H1 (cell line): ENCODE results near the gene GLIPR1. TPM values are rescaled to one million over a fixed set of nuclear protein-coding genes. Genes with fewer than 3 reads are reported as not detected.

Experiments
- CTCF ChIA-PET: fragments of 300-600 bp; sonication (Branson Sonifier 250); formaldehyde crosslinking; loops from one replicate; lab custom pipeline; 2021; ENCODE audit not compliant: partially characterized antibody; lab: Charles Lee
- POLR2A ChIA-PET: fragments of 300-600 bp; sonication (Branson Sonifier 250); formaldehyde crosslinking; loops from one replicate; lab custom pipeline; 2021; ENCODE audit warnings: inconsistent platforms; ENCODE audit not compliant: partially characterized antibody; lab: Charles Lee
- DNase-seq, 2 experiments: peaks; one replicate each; pipeline versions ENCODE4 v3.0.0 to v3.0.0-alpha.2; 2010 to 2022; ENCODE audit warnings: low spot score in 2 of 2, low read depth in 1 of 2, mixed read lengths in 1 of 2
- FAIRE-seq: peaks from 2 replicates; lab custom pipeline; 2011; peaks lifted over from hg19 to GRCh38; lab: Jason Lieb, UNC
- H2AFZ ChIP-seq: 2 replicates; pipeline ENCODE4 v1.8.1; 2012; ENCODE audit warnings: low read length, inconsistent platforms
- H2AK5ac ChIP-seq: 2 replicates; pipeline ENCODE4 v1.6.1; 2013; ENCODE audit warnings: low read depth, low read length
- H2BK120ac ChIP-seq: replicated peaks from 2 replicates; pipeline ENCODE3; 2013; ENCODE audit warnings: low read depth, low read length, inconsistent platforms
- H2BK12ac ChIP-seq: 2 replicates; pipeline ENCODE4 v1.6.1; 2013; ENCODE audit warnings: low read depth, low read length
- H2BK15ac ChIP-seq: 2 replicates; pipeline ENCODE4 v1.6.1; 2013; ENCODE audit warnings: low read length
- H2BK20ac ChIP-seq: 2 replicates; pipeline ENCODE4 v1.6.1; 2013; ENCODE audit warnings: low read length
- H2BK5ac ChIP-seq: 2 replicates; pipeline ENCODE4 v1.6.1; 2013; ENCODE audit warnings: low read depth, low read length
- H3K14ac ChIP-seq: 2 replicates; pipeline ENCODE4 v1.6.1; 2013; ENCODE audit warnings: inconsistent platforms; ENCODE audit not compliant: insufficient read length
- H3K18ac ChIP-seq: 2 replicates; pipeline ENCODE4 v1.6.1; 2013; ENCODE audit warnings: low read length; ENCODE audit errors: extremely low read depth
- H3K23ac ChIP-seq: 2 replicates; pipeline ENCODE4 v1.6.1; 2013; ENCODE audit warnings: inconsistent platforms; ENCODE audit not compliant: insufficient read length
- H3K23me2 ChIP-seq: 2 replicates; pipeline ENCODE4 v1.6.1; 2013; ENCODE audit warnings: low read depth, low read length
- H3K27ac ChIP-seq: 2 replicates; pipeline ENCODE4 v1.6.1; 2011; ENCODE audit warnings: low read depth, low read length, inconsistent platforms
- H3K27me3 ChIP-seq, 4 experiments: replicated peaks in 1 of 4; 1 replicate in 1 of 4; 2 replicates in 3 of 4; pipeline versions ENCODE4 v1.6.1 to v1.8.1; 2011 to 2013; ENCODE audit warnings: low read length in 3 of 4, mild to moderate bottlenecking in 3 of 4, inconsistent platforms in 2 of 4, mixed read lengths in 2 of 4, moderate library complexity in 1 of 4; ENCODE audit not compliant: control insufficient read depth in 3 of 4, insufficient read depth in 3 of 4; ENCODE audit errors: extremely low read depth in 1 of 4
- H3K36me3 ChIP-seq, 4 experiments: 2 replicates each; pipeline versions ENCODE4 v1.6.1 to v1.8.1; 2011 to 2013; ENCODE audit warnings: mild to moderate bottlenecking in 4 of 4, low read length in 3 of 4, moderate library complexity in 2 of 4, control low read depth in 1 of 4, inconsistent platforms in 1 of 4; ENCODE audit not compliant: insufficient read depth in 4 of 4, control insufficient read depth in 2 of 4
- H3K4ac ChIP-seq: replicated peaks from 2 replicates; pipeline ENCODE3; 2013; ENCODE audit warnings: low read length, low read depth, mixed read lengths, inconsistent platforms; ENCODE audit not compliant: insufficient read length
- H3K4me1 ChIP-seq, 4 experiments: replicated peaks in 1 of 4; 1 replicate in 1 of 4; 2 replicates in 3 of 4; pipeline versions ENCODE4 v1.6.1 to v1.8.1; 2011 to 2013; ENCODE audit warnings: low read length in 3 of 4, inconsistent platforms in 2 of 4, mixed read lengths in 1 of 4; ENCODE audit not compliant: insufficient read depth in 4 of 4, control insufficient read depth in 3 of 4
- H3K4me2 ChIP-seq, 2 experiments: 2 replicates each; pipeline versions ENCODE4 v1.6.1 to v1.8.1; 2011 to 2013; ENCODE audit warnings: low read depth in 2 of 2, low read length in 2 of 2, control low read depth in 1 of 2, inconsistent platforms in 1 of 2, mild to moderate bottlenecking in 1 of 2; ENCODE audit not compliant: insufficient read depth in 1 of 2
- H3K4me3 ChIP-seq, 4 experiments: fragments of 200-600, 300-600 bp in 1 of 4; sonication (generic), shearing (Covaris generic), sonication (Bioruptor Twin) in 1 of 4; 2 replicates each; pipeline versions ENCODE4 v1.5.1 to v1.8.1; 2011 to 2016; ENCODE audit warnings: low read length in 4 of 4, low read depth in 3 of 4, control low read depth in 2 of 4, inconsistent platforms in 2 of 4, mild to moderate bottlenecking in 2 of 4, mixed read lengths in 1 of 4, moderate library complexity in 1 of 4; ENCODE audit not compliant: insufficient read depth in 2 of 4; ENCODE audit errors: extremely low read depth in 1 of 4
- H3K56ac ChIP-seq: replicated peaks from 2 replicates; pipeline ENCODE3; 2013; ENCODE audit warnings: low read depth, mild to moderate bottlenecking, mixed read lengths, low read length, inconsistent platforms; ENCODE audit not compliant: insufficient read length
- H3K79me1 ChIP-seq: 2 replicates; pipeline ENCODE4 v1.6.1; 2013; ENCODE audit warnings: low read depth, low read length, control low read depth
- H3K79me2 ChIP-seq, 2 experiments: 2 replicates each; pipeline versions ENCODE4 v1.6.1 to v1.8.1; 2012 to 2013; ENCODE audit warnings: low read length in 2 of 2, mild to moderate bottlenecking in 2 of 2, inconsistent platforms in 1 of 2; ENCODE audit not compliant: insufficient read depth in 2 of 2, control insufficient read depth in 1 of 2
- H3K9ac ChIP-seq, 4 experiments: replicated peaks in 1 of 4; 1 replicate in 1 of 4; 2 replicates in 3 of 4; pipeline versions ENCODE4 v1.6.1 to v1.8.1; 2011 to 2013; ENCODE audit warnings: low read depth in 3 of 4, low read length in 3 of 4, control low read depth in 2 of 4, mild to moderate bottlenecking in 2 of 4, moderate library complexity in 2 of 4, inconsistent platforms in 1 of 4; ENCODE audit errors: extremely low read depth in 1 of 4
- H3K9me3 ChIP-seq, 2 experiments: 2 replicates each; pipeline versions ENCODE4 v1.6.1 to v1.8.1; 2012 to 2013; ENCODE audit warnings: mild to moderate bottlenecking in 2 of 2, moderate library complexity in 2 of 2, control low read depth in 1 of 2, inconsistent platforms in 1 of 2, low read depth in 1 of 2, low read length in 1 of 2, mixed read lengths in 1 of 2; ENCODE audit not compliant: insufficient read depth in 2 of 2
- H4K20me1 ChIP-seq, 2 experiments: replicated peaks in 1 of 2; 2 replicates each; pipeline versions ENCODE3 to v1.8.1; 2011 to 2013; ENCODE audit warnings: inconsistent platforms in 2 of 2, low read length in 2 of 2, mild to moderate bottlenecking in 1 of 2; ENCODE audit not compliant: insufficient read depth in 2 of 2, control insufficient read depth in 1 of 2
- H4K5ac ChIP-seq: 2 replicates; pipeline ENCODE4 v1.6.1; 2013; ENCODE audit warnings: low read length, low read depth, mixed read lengths, inconsistent platforms; ENCODE audit not compliant: insufficient read length
- H4K8ac ChIP-seq: 2 replicates; pipeline ENCODE4 v1.8.0; 2013; ENCODE audit warnings: mild to moderate bottlenecking, moderate library complexity, low read length, inconsistent platforms; ENCODE audit not compliant: insufficient read depth; ENCODE audit errors: extremely low read depth
- H4K91ac ChIP-seq: replicated peaks from 2 replicates; pipeline ENCODE3; 2013; ENCODE audit warnings: low read length, mixed read lengths, inconsistent platforms; ENCODE audit not compliant: insufficient read length
- GABPA ChIP-seq: IDR thresholded peaks from 2 replicates; pipeline ENCODE4 v1.6.1; 2011; ENCODE audit warnings: mild to moderate bottlenecking, low read length, moderate library complexity, borderline replicate concordance; ENCODE audit not compliant: insufficient read depth
- GTF2F1 ChIP-seq: IDR thresholded peaks from 2 replicates; pipeline ENCODE4 v1.6.1; 2012; ENCODE audit warnings: low read depth, low read length, improper control_type of control experiment, borderline replicate concordance
- RAD21 ChIP-seq, 2 experiments: IDR thresholded peaks in 1 of 2; conservative IDR thresholded peaks in 1 of 2; 2 replicates each; pipeline ENCODE4 v1.6.1; 2011; ENCODE audit warnings: low read depth in 2 of 2, low read length in 2 of 2, improper control_type of control experiment in 1 of 2, inconsistent platforms in 1 of 2, mild to moderate bottlenecking in 1 of 2, moderate library complexity in 1 of 2
- ZNF274 ChIP-seq: IDR thresholded peaks from 2 replicates; pipeline ENCODE4 v1.7.0; 2012; ENCODE audit warnings: low read length, borderline replicate concordance; ENCODE audit errors: extremely low read depth
- WGBS, 2 experiments: shearing (Covaris generic) in 1 of 2; methylation state at CpG; one replicate each; pipeline versions ENCODE4 v1.1.6 to v1.1.7; 2013 to 2015; ENCODE audit warnings: low lambda C conversion rate in 2 of 2, mixed read lengths in 2 of 2, inconsistent platforms in 1 of 2, low coverage in 1 of 2, missing lambda C conversion rate in 1 of 2; ENCODE audit not compliant: insufficient replicate concordance in 2 of 2, insufficient coverage in 1 of 2, insufficient read length in 1 of 2; ENCODE audit errors: extremely low coverage in 1 of 2, missing lambda C conversion rate in 1 of 2; 5-methylcytosine and 5-hydroxymethylcytosine counted together
- polyA plus RNA-seq, 7 experiments: library from polyadenylated mRNA; depleted of rRNA in 3 of 7; stranded (reverse) in 5 of 7; unstranded in 2 of 7; fragments of >200 nt in 5 of 7; fragments of 200-250 nt in 2 of 7; gene quantifications; 1 replicate in 5 of 7; 2 replicates in 1 of 7; 4 replicates in 1 of 7; pipeline versions ENCODE4 v1.2.1 to v1.2.3, GENCODE V29; 2011 to 2013; ENCODE audit warnings: missing spikeins in 2 of 7, mixed read lengths in 2 of 7
- total RNA-seq: library from RNA; stranded (reverse); fragmentation: NEBNext Ultra II Directional; extraction: Animal tissue kit (Norgen Biotek cat#: 25700); gene quantifications from 2 replicates; pipeline ENCODE4 v1.2.1, GENCODE V29; 2021

The GLIPR1 gene
- total and polyA plus RNA-seq, 2 of the 8 experiments (the other 6 are each of a cell fraction or from before 2014, with no cell fraction given) = 0.23 to 1.5 TPM

DNA sequence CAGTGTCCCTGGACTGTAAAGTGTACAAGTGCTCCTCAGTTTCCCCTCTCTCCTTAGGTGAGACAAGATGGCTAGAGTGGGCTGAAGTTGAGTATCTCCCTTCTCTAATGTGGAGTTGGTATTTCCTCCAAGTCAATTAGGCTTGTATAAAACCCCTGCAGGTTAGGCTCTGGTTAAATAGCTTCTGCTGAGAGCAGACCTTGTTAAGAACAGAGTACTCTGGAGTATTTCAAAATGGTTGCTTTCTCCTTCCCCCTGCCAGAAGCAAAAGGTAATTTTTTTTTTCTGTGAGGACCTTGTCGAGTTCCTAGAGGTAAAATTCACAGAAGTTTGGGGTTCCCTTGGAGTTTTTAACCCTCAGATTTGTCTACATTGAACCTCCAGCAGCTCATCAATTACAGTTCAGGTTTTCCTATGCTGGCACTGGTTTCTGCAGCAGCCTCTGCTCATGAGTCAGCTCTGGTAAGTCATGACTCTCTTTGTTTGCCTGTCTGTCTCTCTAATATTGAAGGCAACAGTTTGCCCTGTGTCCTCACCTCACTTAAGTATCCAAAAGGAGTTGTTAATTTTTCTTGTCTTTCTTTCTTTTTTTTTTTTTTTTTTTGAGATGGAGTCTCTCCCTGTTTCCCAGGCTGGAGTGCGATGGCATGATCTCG is 27.8 kb upstream of the GLIPR1 start:
- Histone ChIP-seq H3K27ac (no peak overlapping the region), H3K18ac (no peak overlapping the region), H2BK15ac (no peak overlapping the region), H3K79me1 (no peaks in the 10 kb centered on the region), H3K4me3 (no peak overlapping the region), H3K14ac (no peak overlapping the region), H3K4me1 (no peaks in the 10 kb centered on the region), H3K56ac (no peak overlapping the region), H2BK20ac (no peak overlapping the region), H4K91ac (no peak overlapping the region), H3K23me2 (no peaks in the 10 kb centered on the region), H3K4ac (no peak overlapping the region), H3K4me2 (no peak overlapping the region), H2BK5ac (no peak overlapping the region), H2AK5ac (no peak overlapping the region), H4K8ac (no peak overlapping the region), H2BK12ac (no peak overlapping the region), H3K23ac (no peak overlapping the region), H2BK120ac (no peak overlapping the region), H3K9ac (no peak overlapping the region), H4K5ac (no peak overlapping the region), H4K20me1 (no peaks in the 10 kb centered on the region), H3K27me3 (no peaks in the 10 kb centered on the region), H3K9me3 (peaks cover 0 to 10% of the 10 kb centered on the region in 2 experiments; a peak in 2 of 4 replicates), H2AFZ (peak overlapping the region; percentile 50), H3K36me3 (no peaks in the 10 kb centered on the region), H3K79me2 (no peaks in the 10 kb centered on the region)
- FAIRE-seq (no peak), DNase-seq (no peak)
- 94% methylated on average over 3 of the region's 3 CpGs; no CpG with 5 or more reads in 1 of the 2 experiments for WGBS, 2 experiments
- CTCF ChIA-PET = no interaction called here
- POLR2A ChIA-PET = no interaction called here
- TF ChIP-seq GABPA (no peak), GTF2F1 (no peak), RAD21 (IDR thresholded peaks at IDR 0.05 in 1 of 2, conservative IDR thresholded peaks at IDR 0.05 in 1 of 2; ENCODE audit: low read depth in 2 of 2, low read length in 2 of 2) (no peak), ZNF274 (no peak)
